Rectal smooth muscle tissue (tissue), 1 donor: ENCODE results near the gene TSPAN12.

Experiments
- H3K27ac ChIP-seq: one replicate; pipeline ENCODE4 v1.7.0; 2013; ENCODE audit warnings: low read depth, low read length, inconsistent platforms
- H3K27me3 ChIP-seq: one replicate; pipeline ENCODE4 v1.7.0; 2013; ENCODE audit warnings: low read length; ENCODE audit not compliant: control insufficient read depth, insufficient read depth
- H3K36me3 ChIP-seq: one replicate; pipeline ENCODE4 v1.7.0; 2013; ENCODE audit warnings: low read length; ENCODE audit not compliant: control insufficient read depth, insufficient read depth
- H3K4me1 ChIP-seq: one replicate; pipeline ENCODE4 v1.7.0; 2013; ENCODE audit warnings: low read length; ENCODE audit not compliant: control insufficient read depth, insufficient read depth
- H3K4me3 ChIP-seq: one replicate; pipeline ENCODE4 v1.7.0; 2013; ENCODE audit warnings: low read length
- H3K9ac ChIP-seq: one replicate; pipeline ENCODE4 v1.7.0; 2013; ENCODE audit warnings: low read length

TSPAN12 gene

DNA sequence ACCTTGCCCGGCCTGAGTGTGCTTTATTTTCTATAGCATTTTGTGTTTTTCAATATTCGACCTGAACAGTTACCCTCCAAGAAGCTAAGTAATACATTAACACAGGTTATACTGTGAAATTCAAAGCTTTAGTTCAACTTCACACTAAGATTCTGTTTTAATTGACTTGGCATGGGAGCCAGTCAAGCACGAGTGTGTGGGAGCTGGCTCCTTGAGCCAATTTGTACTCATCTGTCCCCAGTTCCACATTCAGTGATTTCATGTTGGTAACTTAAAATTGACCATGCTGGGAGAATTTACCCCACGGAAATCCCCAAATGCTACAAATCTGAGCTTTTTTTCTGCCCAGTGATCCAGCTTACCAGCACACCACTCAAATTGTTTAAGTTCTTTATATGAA, 20.3 kb downstream of the TSPAN12 start:
- H3K27ac ChIP-seq = no peak overlapping the region
- no peak overlapping the region for H3K4me3 ChIP-seq
- H3K4me1 ChIP-seq = peaks cover 5% of the 10 kb centered on the region
- H3K9ac ChIP-seq = no peak overlapping the region
- H3K36me3 ChIP-seq = no peaks in the 10 kb centered on the region
- H3K27me3 ChIP-seq = no peaks in the 10 kb centered on the region

DNA sequence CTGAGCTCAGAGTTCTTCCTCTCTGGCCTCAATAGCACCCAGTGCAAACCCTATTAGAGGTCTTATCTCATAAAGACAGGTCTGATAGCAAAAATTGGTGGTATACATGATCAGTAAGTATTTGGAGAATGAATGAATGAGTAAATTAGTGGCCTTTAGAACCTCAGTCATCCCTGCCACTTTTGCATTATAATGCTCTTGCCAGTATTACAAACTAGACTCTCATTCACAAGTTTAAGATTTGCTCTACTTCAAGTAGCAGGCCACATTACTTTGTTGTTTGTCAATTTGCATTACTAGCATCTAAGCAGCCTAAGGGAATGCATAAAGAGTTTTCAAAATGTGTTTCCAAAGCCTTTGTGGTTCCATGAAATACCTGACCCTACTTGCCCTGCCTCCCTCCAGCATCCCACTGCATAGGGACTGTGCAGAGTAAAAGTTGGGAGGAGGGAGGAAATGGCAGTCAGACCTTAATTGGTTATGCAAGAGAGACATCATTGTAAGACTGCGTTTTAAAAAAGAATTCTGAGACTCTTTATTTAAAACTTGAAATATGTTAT, 21.3 kb downstream of the TSPAN12 start:
- peaks cover 2% of the 10 kb centered on the region for H3K4me1 ChIP-seq
- H3K36me3 ChIP-seq = no peaks in the 10 kb centered on the region
- H3K27me3 ChIP-seq = no peaks in the 10 kb centered on the region
- no peak overlapping the region for H3K9ac ChIP-seq
- H3K4me3 ChIP-seq = no peak overlapping the region
- no peak overlapping the region for H3K27ac ChIP-seq

DNA sequence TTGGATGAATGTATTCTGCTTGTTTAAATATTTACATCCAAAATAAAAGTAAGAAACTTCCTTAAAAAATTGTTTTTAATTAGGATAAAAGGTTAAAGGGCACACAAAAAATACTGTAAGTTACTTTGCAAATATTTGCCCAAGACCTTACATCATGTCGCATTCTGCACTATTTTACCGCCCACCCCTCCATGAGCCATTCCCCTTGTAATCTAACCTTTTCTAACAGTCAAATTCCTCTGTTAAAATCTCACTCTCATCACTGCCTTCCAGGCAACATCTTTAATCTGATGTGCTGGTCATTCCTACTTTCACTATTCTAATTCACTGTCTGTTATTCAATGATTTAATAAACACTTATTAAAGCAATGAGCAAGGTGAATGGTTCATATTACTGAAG, 23.2 kb downstream of the TSPAN12 start:
- Histone ChIP-seq H3K36me3 (no peaks in the 10 kb centered on the region), H3K27ac (no peak overlapping the region), H3K4me3 (no peak overlapping the region), H3K9ac (no peak overlapping the region), H3K4me1 (peaks cover 2% of the 10 kb centered on the region), H3K27me3 (no peaks in the 10 kb centered on the region)

DNA sequence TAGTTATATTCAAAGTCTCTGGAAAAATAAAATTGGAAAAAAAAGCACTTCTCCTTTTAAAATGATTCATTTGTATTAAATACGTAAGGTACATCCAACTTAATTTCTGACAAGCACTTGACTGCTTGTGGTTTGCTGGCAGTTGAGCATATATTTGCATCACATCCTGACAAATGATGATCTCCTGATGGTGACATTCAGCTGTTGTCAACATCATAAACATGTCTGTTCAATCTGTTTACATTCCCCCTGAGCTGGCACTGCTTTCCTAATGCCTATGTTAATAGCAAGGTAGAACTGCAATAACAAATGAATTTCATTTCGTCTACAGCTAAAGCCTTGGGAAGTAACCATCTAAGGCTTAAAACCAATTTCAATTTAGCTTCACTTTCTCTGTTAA, 24.4 kb downstream of the TSPAN12 start:
- Histone ChIP-seq H3K27me3 (no peaks in the 10 kb centered on the region), H3K27ac (no peak overlapping the region), H3K4me1 (peaks cover 2% of the 10 kb centered on the region), H3K36me3 (no peaks in the 10 kb centered on the region), H3K9ac (no peak overlapping the region), H3K4me3 (no peak overlapping the region)

DNA sequence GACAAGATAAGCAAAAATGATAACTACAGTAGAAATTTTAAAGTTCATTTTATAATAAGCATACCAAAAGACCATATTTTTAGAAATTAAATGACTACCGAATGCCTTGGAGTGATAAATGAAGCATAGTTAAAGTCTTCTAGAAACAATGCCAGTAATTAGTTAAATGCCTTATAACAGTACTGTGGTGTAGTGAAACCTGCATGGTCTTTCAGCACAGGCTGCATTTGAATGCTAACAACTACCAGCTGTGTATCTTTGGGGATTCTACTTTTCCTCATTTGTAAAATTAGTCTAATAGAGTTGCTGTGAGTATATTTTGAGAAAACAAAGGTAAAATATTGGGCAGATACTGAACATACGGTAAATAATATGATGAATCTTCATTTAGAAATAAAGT, 25.1 kb downstream of the TSPAN12 start:
- Histone ChIP-seq H3K9ac (no peak overlapping the region), H3K36me3 (no peaks in the 10 kb centered on the region), H3K27me3 (no peaks in the 10 kb centered on the region), H3K4me1 (peaks cover 2% of the 10 kb centered on the region), H3K4me3 (no peak overlapping the region), H3K27ac (no peak overlapping the region)

DNA sequence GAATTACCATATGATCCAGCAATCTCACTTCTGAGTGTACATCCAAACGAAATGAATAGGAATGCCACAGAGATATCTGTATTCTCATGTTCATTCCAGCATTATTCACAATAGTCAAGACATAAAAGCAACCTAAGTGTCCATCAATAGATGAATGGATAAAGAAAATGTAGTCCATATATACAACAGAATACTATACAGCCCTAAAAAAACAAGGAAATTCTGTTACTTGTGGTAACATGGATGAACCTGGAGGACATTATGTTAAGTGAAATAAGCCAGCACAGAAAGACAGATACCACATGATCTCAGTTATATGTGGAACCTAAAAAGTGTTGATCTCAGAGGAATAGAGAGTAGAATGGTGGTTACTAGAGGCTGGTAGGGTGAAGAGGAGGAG, 26.7 kb downstream of the TSPAN12 start:
- Histone ChIP-seq H3K4me1 (peaks cover 2% of the 10 kb centered on the region), H3K36me3 (no peaks in the 10 kb centered on the region), H3K4me3 (no peak overlapping the region), H3K27ac (no peak overlapping the region), H3K27me3 (no peaks in the 10 kb centered on the region), H3K9ac (no peak overlapping the region)

DNA sequence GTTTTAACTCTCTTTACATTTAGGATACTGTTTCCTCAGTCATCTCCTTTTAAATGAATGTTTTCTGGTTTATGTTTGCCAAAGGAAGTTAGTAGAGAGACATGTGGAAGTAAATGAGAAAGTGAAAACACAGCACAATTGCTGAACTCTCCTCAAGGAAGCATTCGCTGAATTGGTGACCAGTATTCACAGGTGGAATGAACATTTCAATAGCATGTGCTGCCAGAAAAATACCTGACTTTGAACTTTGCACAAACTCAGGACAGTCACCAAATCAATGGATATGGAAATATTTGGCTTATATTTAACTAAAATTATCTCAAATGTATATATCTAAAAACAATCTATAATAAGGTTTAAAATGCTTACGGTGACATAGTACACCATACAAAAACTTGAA, 28.5 kb downstream of the TSPAN12 start:
- no peak overlapping the region for H3K4me3 ChIP-seq
- H3K36me3 ChIP-seq = no peaks in the 10 kb centered on the region
- H3K27ac ChIP-seq = no peak overlapping the region
- no peak overlapping the region for H3K9ac ChIP-seq
- H3K4me1 ChIP-seq = peaks cover 2% of the 10 kb centered on the region
- no peaks in the 10 kb centered on the region for H3K27me3 ChIP-seq

DNA sequence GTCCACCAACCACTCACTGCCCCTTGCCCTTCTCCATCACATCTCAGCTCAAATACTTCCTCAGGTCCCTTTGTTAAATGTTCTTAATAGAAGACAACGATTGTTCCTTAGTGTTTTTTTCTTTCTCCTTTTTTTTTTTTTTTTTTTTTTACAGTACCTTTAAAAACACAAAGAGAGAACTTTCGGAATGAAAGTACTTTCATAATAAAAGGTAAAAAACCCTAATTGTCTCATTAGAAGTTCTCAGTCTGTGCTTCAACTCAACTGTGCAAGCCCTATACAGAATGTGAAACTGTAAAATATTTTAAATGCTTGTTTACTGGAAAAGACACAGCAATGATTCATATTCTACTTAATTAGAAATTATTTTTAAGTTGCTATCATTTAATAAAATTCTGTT, 29.4 kb downstream of the TSPAN12 start:
- Histone ChIP-seq H3K9ac (no peak overlapping the region), H3K27ac (no peak overlapping the region), H3K27me3 (no peaks in the 10 kb centered on the region), H3K36me3 (no peaks in the 10 kb centered on the region), H3K4me3 (no peak overlapping the region), H3K4me1 (peaks cover 2% of the 10 kb centered on the region)

DNA sequence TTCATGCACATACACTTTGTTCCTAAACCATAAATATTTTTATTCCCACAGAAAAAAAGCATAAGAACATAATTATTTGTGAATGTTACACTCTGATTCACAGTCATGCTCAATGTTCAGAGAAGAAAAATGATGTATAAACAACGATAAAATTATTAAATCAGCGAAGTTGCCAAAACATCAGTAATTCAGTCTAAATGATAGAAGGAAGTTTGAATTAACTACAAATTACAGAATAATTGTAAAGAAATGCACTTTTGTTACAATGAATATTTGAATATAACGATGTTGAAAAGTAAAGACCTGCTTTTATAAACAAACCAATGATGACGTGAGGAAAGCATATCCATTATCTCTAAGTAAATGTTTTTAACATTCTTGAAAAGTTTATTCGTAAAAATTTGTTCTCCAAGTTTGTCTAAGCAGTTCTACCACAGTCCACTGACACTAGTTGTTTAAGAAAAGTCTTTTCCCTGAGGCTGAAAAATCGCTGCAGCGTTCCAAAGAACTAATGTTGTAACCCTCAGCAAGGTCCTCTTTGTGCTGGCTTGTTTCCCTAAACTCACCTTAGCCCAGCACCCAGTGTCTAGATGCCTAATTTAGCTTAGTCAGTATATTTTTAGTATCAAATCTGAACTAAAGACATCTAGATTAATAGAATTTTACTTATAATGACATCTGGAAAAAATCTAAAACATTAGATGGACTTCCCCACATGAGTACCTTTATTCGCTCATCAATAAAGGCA, 30.4 kb downstream of the TSPAN12 start:
- Histone ChIP-seq H3K9ac (no peak overlapping the region), H3K4me3 (no peak overlapping the region), H3K36me3 (no peaks in the 10 kb centered on the region), H3K4me1 (peaks cover 2% of the 10 kb centered on the region), H3K27me3 (no peaks in the 10 kb centered on the region), H3K27ac (no peak overlapping the region)

DNA sequence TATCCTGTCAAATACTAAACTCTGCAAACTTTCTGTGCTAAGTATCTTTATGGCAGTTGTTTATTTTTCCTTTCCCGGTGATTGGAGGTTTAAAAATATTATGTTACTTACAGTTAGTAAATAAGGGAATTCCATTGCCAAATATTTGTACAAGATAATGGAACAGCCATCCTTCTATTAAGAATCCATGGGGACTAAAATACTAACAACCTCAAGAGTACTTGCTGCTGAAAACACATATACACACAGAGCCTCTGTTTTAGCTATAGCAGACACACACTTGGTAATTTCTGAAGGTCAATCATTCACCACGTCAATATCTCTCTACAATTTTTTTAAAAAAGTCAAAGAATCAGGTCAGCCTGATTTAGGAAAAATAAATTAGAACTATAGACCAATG, 32.4 kb downstream of the TSPAN12 start:
- H3K27ac ChIP-seq = no peak overlapping the region
- no peaks in the 10 kb centered on the region for H3K36me3 ChIP-seq
- no peak overlapping the region for H3K4me3 ChIP-seq
- no peak overlapping the region for H3K9ac ChIP-seq
- H3K4me1 ChIP-seq = no peaks in the 10 kb centered on the region
- H3K27me3 ChIP-seq = no peaks in the 10 kb centered on the region

DNA sequence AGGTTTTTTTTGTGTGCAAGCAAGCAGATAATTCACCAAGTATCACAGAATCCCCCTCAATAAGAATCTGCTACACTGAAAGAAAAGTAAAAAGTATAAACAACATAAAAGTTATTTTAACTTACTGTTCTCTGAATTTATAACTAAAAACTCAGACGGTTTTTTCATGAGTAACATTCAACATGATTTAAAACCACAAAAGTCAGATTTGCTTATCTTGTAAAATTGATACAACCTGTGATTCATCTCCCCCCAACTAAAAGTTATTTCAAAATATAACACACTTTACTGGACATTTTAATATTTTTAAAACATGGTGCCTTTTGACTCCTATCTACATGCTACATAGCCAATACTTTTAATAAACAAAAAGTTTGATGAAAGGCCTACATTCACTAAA, 32.8 kb downstream of the TSPAN12 start:
- Histone ChIP-seq H3K27ac (no peak overlapping the region), H3K4me1 (no peaks in the 10 kb centered on the region), H3K4me3 (no peak overlapping the region), H3K36me3 (no peaks in the 10 kb centered on the region), H3K27me3 (no peaks in the 10 kb centered on the region), H3K9ac (no peak overlapping the region)

DNA sequence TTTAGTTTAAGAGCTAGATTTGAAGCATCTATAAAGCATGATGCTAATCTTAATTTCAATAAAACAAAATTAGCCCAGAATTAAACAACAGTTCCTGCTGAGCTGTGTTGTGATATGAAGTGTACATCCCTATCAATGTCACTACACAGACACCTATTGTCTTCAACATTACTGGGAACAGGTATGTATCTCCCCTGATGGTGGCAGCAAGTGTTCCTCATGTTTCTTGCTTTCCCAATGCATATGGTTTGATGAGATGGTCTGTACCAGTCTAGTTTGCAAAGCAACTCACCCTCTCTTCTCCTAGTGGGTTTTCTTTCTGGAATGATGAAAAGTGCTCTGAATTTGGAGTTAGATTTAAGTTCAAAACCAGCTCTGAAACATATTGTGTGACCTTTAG, 38.1 kb downstream of the TSPAN12 start:
- no peaks in the 10 kb centered on the region for H3K4me1 ChIP-seq
- no peak overlapping the region for H3K4me3 ChIP-seq
- no peaks in the 10 kb centered on the region for H3K36me3 ChIP-seq
- H3K27me3 ChIP-seq = no peaks in the 10 kb centered on the region
- no peak overlapping the region for H3K9ac ChIP-seq
- no peak overlapping the region for H3K27ac ChIP-seq

DNA sequence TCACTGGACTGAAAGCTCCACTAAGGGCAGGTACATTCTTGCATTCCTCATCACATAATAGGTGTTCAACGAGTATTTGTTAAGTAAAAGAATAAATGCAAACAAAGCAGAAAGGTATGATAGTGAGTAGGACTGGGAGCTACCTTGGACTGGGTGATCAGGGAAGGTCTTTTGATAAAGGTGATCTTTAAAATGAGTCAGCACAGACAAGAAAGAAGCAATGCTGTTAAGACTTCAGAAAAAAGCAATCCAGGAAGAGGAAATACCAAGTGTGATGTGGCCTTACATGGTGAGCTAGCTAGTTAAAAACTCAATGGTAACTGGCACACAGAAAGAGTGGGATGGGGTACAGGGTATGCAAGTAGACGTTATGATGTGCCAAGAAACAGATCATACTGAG, 40.1 kb downstream of the TSPAN12 start:
- H3K4me3 ChIP-seq = no peak overlapping the region
- no peaks in the 10 kb centered on the region for H3K36me3 ChIP-seq
- no peak overlapping the region for H3K27ac ChIP-seq
- H3K27me3 ChIP-seq = no peaks in the 10 kb centered on the region
- no peaks in the 10 kb centered on the region for H3K4me1 ChIP-seq
- no peak overlapping the region for H3K9ac ChIP-seq
